B cell (primary cell): ENCODE data around the gene PPIP5K1. TPM values are rescaled to one million over a fixed set of nuclear protein-coding genes. Genes with fewer than 3 reads are reported as not detected.

ENCODE experiments used
- ATAC-seq: fragments of 200-7000 bp; cut with Tn5 transposase; one replicate; pipeline ENCODE4 v1.10.0; 2021; ENCODE audit warnings: low read depth, mild to moderate bottlenecking, moderate number of reproducible peaks, moderate library complexity
- CTCF ChIA-PET: fragments of 350-600 bp; sonication (Branson Sonifier 250); formaldehyde crosslinking; loops from one replicate; lab custom pipeline; 2021; ENCODE audit warnings: antibody characterized with exemption, inconsistent platforms; lab: Charles Lee
- POLR2A ChIA-PET: fragments of 350-600 bp; sonication (Branson Sonifier 250); formaldehyde crosslinking; loops from one replicate; lab custom pipeline; 2021; ENCODE audit warnings: antibody characterized with exemption; lab: Charles Lee
- DNase-seq: peaks from one replicate; pipeline ENCODE4 v3.0.0; 2013
- H2AFZ ChIP-seq: 2 replicates; pipeline ENCODE4 v1.6.1; 2012; ENCODE audit warnings: mild to moderate bottlenecking, low read depth, low read length; ENCODE audit not compliant: insufficient read depth, poor library complexity, severe bottlenecking
- H3K27ac ChIP-seq, 2 donors: 1 replicate in 1 of 2; 2 replicates in 1 of 2; pipeline ENCODE4 v1.5.1; 2012 to 2013; ENCODE audit warnings: low read length in 2 of 2, mild to moderate bottlenecking in 2 of 2, moderate library complexity in 1 of 2
- H3K27me3 ChIP-seq, 4 experiments: fragments of 200-600 bp in 1 of 4; sonication (generic) in 1 of 4; replicated peaks in 1 of 4; 1 replicate in 2 of 4; 2 replicates in 2 of 4; pipeline versions ENCODE4 v1.6.1 to v1.7.0; 2013 to 2016; ENCODE audit warnings: low read length in 3 of 4, mild to moderate bottlenecking in 2 of 4, mixed read lengths in 1 of 4, moderate library complexity in 1 of 4; ENCODE audit not compliant: insufficient read depth in 4 of 4, control insufficient read depth in 3 of 4; ENCODE audit errors: control extremely low read depth in 1 of 4
- H3K36me3 ChIP-seq, 2 experiments: replicated peaks in 1 of 2; 1 replicate in 1 of 2; 2 replicates in 1 of 2; pipeline versions ENCODE4 v1.6.1 to v1.7.1; 2013; ENCODE audit warnings: low read length in 1 of 2; ENCODE audit not compliant: insufficient read depth in 2 of 2, control insufficient read depth in 1 of 2; ENCODE audit errors: control extremely low read depth in 1 of 2, extremely low read depth in 1 of 2
- H3K4me1 ChIP-seq, 2 donors: fragments of 200-600 bp in 1 of 2; sonication (generic) in 1 of 2; 1 replicate in 1 of 2; 2 replicates in 1 of 2; pipeline versions ENCODE4 v1.5.1 to v1.6.1; 2013 to 2017; ENCODE audit warnings: low read length in 2 of 2; ENCODE audit not compliant: control insufficient read depth in 2 of 2, insufficient read depth in 2 of 2
- H3K4me2 ChIP-seq: replicated peaks from 2 replicates; pipeline ENCODE3; 2012; ENCODE audit warnings: mild to moderate bottlenecking, low read depth, low read length; ENCODE audit not compliant: poor library complexity, severe bottlenecking
- H3K4me3 ChIP-seq, 5 experiments: fragments of 200-600 bp in 1 of 5; sonication (generic) in 1 of 5; 1 replicate in 3 of 5; 2 replicates in 2 of 5; pipeline versions ENCODE4 v1.5.1 to v1.7.0; 2011 to 2016; ENCODE audit warnings: low read length in 4 of 5, mild to moderate bottlenecking in 4 of 5, low read depth in 2 of 5, control low read depth in 1 of 5, moderate library complexity in 1 of 5; ENCODE audit not compliant: insufficient read depth in 1 of 5; ENCODE audit errors: control extremely low read depth in 1 of 5, extremely low read depth in 1 of 5
- H3K79me2 ChIP-seq: fragments of 200-600 bp; sonication (generic); one replicate; pipeline ENCODE4 v1.6.0; 2016; ENCODE audit warnings: low read length; ENCODE audit not compliant: control insufficient read depth, insufficient read depth
- H3K9ac ChIP-seq: fragments of 200-600 bp; sonication (generic); 2 replicates; pipeline ENCODE4 v1.6.1; 2017; ENCODE audit warnings: mild to moderate bottlenecking, low read length, moderate library complexity
- H3K9me3 ChIP-seq, 3 donors: one replicate each; pipeline versions ENCODE4 v1.6.1 to v1.7.1; 2013; ENCODE audit warnings: low read length in 2 of 3; ENCODE audit not compliant: control insufficient read depth in 2 of 3, insufficient read depth in 1 of 3; ENCODE audit errors: control extremely low read depth in 1 of 3
- H4K20me1 ChIP-seq: 2 replicates; pipeline ENCODE4 v1.6.0; 2012; ENCODE audit warnings: mild to moderate bottlenecking, low read length; ENCODE audit not compliant: insufficient read depth, control insufficient read depth, poor library complexity, severe bottlenecking
- H3K27ac Mint-ChIP-seq: one replicate; pipeline ENCODE4 v1.8.0; 2021; ENCODE audit warnings: mixed read lengths
- H3K27me3 Mint-ChIP-seq: one replicate; pipeline ENCODE4 v1.8.0; 2021; ENCODE audit warnings: mixed read lengths
- H3K4me1 Mint-ChIP-seq: one replicate; pipeline ENCODE4 v1.8.0; 2021; ENCODE audit warnings: mixed read lengths
- H3K4me3 Mint-ChIP-seq: one replicate; pipeline ENCODE4 v1.8.0; 2021; ENCODE audit warnings: mixed read lengths
- H3K9me3 Mint-ChIP-seq: one replicate; pipeline ENCODE4 v1.8.0; 2022; ENCODE audit warnings: mixed read lengths; ENCODE audit not compliant: insufficient read depth
- EZH2 ChIP-seq: IDR thresholded peaks from 2 replicates; pipeline ENCODE4 v1.6.1; 2012; ENCODE audit warnings: borderline replicate concordance, low read depth, mild to moderate bottlenecking, moderate library complexity, low read length; ENCODE audit not compliant: insufficient read depth, poor library complexity, severe bottlenecking
- WGBS: methylation state at CpG from one replicate; pipeline ENCODE4 v1.1.5; 2013; ENCODE audit warnings: missing lambda C conversion rate; ENCODE audit not compliant: insufficient coverage; 5-methylcytosine and 5-hydroxymethylcytosine counted together
- intact Hi-C: fragments of 100-400 bp; cut with micrococcal nuclease; formaldehyde crosslinking; loops from one replicate; pipeline ENCODE4 v1.10.0; 2022
- polyA plus RNA-seq: library from polyadenylated mRNA; depleted of rRNA; stranded (reverse); fragments of >200 nt; gene quantifications from 2 replicates; pipeline ENCODE4 v1.2.3, GENCODE V29; 2012
- total RNA-seq, 2 donors: library from RNA; stranded (reverse); fragments of 120-200 nt in 1 of 2; gene quantifications; 1 replicate in 1 of 2; 2 replicates in 1 of 2; pipeline versions ENCODE4 v1.2.3 to v1.2.4, GENCODE V29; 2013 to 2022
- TF ChIP-seq, protein P1 (sequence below): fragments of 200-600 bp; IDR thresholded peaks from one replicate; pipeline ENCODE4 v1.8.0; 2022; ENCODE audit warnings: antibody characterized with exemption, mild to moderate bottlenecking

PPIP5K1 gene
- total and polyA plus RNA-seq, 2 donors (not counting 1 experiment from before 2014, with no cell fraction given) = 40.6 to 88.9 TPM

DNA sequence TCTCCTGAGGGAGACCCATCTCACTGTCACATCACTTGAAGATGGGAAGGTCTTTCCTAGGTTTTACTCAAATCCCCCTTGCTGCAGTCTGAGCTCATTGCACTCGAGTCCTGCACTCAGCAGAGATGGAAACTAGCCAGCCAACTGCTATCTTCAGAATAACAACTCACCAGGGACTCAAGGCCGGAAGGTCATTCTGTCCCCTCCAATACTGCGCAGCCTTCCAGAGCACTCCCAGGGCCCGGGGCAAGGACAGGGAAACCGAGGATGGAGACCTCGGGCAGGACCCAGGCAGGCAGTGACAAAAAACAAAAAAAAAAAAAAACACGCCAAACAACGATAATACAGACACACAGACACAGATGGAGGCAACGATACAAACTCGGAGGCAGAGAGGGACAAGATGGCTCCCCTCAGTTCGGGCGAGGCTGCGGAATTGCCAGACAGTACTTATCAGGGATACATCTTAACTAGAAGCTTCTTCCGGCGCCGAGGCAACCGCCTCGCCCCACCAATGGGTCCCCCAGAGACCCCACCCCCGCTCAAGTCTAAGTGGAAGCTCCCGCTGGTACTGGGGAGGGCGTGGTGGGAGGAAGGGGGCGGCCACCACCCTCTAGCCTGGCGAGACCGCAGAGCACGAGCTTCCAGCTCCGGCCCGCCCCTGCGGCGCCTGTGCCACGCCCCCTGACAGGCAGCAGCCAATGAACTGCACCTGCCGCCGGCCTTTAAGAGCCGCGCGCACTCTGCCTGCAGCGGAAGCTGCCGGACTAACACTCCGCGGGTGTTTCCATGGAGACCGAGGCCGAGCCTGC is 79.6 kb downstream of the PPIP5K1 start:
- Histone ChIP-seq H4K20me1 (no peaks in the 10 kb centered on the region), H3K9me3 (no peaks in the 10 kb centered on the region), H3K4me1 (peaks cover 10 to 16% of the 10 kb centered on the region in 2 donors), H3K4me3 (peak overlapping the region; percentile 70 to 98 (median 72)), H3K9ac (peak overlapping the region; percentile 78), H3K27ac (peak overlapping the region; percentile 61 to 71), H2AFZ (peak overlapping the region; percentile 96), H3K27me3 (peaks cover 0 to 16% (median 5%) of the 10 kb centered on the region in 4 experiments), H3K36me3 (no peaks in the 10 kb centered on the region), H3K4me2 (peak overlapping the region; percentile 92), H3K79me2 (no peaks in the 10 kb centered on the region)
- Mint-ChIP-seq H3K4me1 (peaks cover 17% of the 10 kb centered on the region), H3K9me3 (no peaks in the 10 kb centered on the region), H3K27me3 (peaks cover 18% of the 10 kb centered on the region), H3K4me3 (peak overlapping the region; percentile 99), H3K27ac (peak overlapping the region; percentile 98)
- ATAC-seq (peak; percentile 96), DNase-seq (peak; percentile 99)
- WGBS = 1% methylated on average over 34 of the region's 41 CpGs
- no peak for TF ChIP-seq EZH2
- TF ChIP-seq, protein P1, sequence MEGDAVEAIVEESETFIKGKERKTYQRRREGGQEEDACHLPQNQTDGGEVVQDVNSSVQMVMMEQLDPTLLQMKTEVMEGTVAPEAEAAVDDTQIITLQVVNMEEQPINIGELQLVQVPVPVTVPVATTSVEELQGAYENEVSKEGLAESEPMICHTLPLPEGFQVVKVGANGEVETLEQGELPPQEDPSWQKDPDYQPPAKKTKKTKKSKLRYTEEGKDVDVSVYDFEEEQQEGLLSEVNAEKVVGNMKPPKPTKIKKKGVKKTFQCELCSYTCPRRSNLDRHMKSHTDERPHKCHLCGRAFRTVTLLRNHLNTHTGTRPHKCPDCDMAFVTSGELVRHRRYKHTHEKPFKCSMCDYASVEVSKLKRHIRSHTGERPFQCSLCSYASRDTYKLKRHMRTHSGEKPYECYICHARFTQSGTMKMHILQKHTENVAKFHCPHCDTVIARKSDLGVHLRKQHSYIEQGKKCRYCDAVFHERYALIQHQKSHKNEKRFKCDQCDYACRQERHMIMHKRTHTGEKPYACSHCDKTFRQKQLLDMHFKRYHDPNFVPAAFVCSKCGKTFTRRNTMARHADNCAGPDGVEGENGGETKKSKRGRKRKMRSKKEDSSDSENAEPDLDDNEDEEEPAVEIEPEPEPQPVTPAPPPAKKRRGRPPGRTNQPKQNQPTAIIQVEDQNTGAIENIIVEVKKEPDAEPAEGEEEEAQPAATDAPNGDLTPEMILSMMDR = peak; percentile 12
- CTCF ChIA-PET = interaction anchor here (1.0 to 6.6 kb wide), 4 partner anchors 9 to 140 kb away, joined by 4 to 97 read pairs (median 33); partner anchors contain the start of genes TP53BP1, TUBGCP4 and ZSCAN29
- intact Hi-C loops = loop anchor here (1.0 to 10.0 kb wide), 7 partner anchors 17 to 1027 kb away; partner anchors contain the start of genes CCNDBP1, EIF3J, GOLM2 and LCMT2
- POLR2A ChIA-PET = interaction anchor here (0.6 to 1.4 kb wide), 7 partner anchors 16 to 1168 kb away, joined by 3 to 13 read pairs (median 5); partner anchors contain the start of genes ELL3 and TP53BP1
